HG03457 (cell line): Measurements from ENCODE around the gene FOXP4.
A peak's percentile ranks its signal among the peaks of the same experiment; 100 is the strongest.

Experiments used
- ATAC-seq: cut with Tn5 transposase; IDR thresholded peaks from one replicate; pipeline ENCODE4 v1.9.1; 2021; ENCODE audit warnings: moderate number of reproducible peaks; ENCODE audit not compliant: unreplicated experiment

Gene FOXP4

DNA sequence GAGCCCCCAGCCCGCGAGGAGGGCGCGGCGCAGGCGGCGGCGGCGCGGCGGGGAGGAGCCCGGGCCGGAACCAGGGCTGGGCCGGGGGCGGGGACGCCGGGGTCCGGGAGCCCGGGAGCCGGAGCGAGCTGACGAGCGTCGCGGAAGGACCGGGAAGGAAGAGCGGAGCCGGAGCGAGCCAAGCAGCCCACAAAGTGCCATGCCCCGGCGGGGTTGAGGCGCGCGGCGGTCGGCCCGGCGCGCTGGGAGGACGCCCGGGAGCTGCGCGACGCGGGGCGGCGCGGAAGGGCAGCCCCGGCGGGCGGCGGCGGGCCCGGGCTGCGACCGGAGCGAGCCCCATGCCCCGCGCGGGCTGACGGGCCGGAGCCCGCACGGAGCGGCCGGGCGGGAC lies 289 bp downstream of the FOXP4 start:
- peak; percentile 18 for ATAC-seq

DNA sequence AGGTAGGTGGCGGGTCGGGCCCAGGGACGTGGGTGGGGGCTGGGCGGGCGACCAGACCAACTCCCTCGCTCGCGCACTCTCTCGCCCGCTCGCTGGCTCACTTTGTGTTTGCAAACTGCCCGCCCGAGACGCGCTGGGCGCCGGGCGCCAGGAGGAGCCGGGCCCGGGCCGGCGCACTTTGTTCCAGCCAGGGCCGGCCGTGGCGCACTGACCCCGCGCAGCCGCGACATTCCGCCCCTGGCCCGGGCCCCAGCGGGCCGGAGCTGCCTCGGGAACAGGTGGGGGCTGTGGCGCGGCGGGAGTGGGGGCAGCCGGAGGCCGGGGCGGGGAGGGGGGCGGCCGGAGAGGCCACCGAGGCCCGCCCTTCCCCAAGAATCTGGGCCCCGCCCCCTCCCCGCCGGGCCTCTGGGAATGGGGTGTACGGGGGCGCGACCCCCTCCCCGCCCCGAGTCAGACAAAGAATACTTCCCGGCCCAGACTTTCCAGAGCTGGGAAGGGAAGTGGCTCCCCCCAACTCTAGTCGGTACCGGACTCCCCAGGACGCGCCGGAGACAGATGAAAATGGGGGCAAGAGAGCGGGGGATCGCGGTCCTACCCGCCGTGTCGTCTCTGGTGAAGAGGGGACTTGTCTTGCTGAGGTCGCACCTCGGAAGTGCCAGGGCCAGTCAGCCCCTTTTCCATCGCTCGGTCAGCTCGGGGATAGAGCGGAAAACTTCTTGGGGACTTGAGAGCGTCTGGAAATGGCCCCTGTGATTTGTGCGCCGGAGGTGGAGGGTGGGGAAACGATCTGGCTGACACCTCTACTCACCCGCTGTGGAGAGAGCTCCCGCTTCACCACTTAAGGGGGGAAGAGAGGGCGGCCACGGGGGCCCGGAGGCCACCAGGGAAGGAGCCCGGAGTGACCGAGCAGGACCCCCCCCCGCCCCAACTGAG lies 951 bp downstream of the FOXP4 start:
- ATAC-seq: peak; percentile 10

DNA sequence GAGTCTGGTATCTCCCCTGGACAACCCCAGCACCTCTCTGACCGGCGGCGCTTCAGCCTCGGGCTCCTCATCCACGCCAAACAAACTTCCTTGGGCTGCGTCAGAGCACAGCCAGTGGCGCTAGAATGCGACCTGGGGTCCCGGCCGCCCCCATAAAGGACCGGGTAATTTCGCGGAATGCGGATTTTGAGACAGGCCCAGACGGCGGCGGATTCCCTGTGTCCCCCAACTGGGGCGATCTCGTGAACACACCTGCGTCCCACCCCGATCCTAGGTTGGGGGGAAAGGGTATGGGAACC lies 1.6 kb downstream of the FOXP4 start:
- ATAC-seq: no peak

DNA sequence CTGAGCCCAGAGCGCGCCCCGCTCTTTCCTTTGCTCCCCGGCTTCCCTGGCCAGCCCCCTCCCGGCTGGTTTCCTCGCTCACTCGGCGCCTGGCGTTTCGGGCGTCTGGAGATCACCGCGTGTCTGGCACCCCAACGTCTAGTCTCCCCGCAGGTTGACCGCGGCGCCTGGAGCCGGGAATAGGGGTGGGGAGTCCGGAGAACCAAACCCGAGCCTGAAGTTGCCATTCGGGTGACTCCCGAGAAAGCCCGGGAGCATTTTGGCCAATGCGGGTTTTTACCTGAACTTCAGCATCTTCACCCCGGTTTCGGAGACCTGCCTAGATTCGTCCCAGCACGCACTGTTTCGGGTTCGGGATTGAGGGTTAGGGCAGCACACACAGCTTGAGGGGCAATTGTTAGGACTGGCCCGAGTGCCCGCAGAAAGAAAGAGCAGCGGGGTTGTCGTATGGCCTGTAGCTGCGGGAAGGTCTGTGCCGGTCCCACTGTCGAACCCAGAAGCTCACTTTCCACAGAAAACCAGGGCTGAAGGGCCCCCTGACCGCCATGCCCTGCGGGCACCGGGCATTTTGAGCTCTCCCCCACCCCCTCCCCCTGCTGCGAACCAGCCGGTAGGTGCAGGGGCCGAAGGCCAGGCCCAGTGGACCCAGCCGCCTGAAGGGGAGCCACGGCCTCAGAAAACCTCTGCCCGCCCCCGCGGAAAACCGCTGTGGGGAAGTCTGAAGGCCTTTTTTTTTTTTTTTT lies 2.1 kb downstream of the FOXP4 start:
- ATAC-seq: no peak

DNA sequence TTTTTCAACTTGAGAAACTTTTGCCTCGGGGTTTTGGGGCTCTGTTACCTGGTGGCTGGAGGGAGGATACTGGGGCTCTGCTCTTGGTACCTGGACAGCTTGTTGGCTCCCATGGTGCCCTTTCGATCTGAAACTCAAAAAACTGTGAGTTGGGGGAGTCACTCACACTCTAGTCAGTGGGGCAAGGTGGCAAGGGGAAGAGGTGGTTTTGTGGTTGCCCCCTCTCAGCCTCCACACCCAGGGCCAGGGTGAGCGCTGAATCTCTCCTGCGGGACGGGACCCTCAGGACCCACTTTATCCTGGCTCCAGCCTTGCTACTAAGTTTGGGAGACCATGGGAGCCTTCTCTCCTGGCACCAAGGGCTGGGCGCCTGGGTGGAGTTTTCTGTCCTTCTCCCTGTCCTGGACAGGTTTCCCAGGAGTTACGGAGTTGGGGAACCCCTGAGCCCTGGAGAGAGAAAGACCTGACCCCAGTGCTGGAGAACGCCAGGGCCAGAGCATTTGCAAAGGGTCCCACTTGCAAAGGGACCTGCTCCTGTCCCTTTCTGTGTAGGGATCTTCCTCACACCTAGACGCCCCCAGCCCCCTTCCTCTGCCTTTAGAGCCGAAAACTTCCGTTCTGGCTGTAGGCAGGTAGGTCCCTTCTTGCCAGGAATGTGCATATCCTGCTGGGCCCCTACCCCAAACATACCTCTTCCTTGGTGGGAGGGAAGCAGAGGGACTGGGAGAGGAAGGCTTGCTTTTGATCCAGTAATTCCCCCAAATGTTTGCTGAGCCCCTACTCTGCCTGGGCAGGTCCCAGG lies 2.9 kb downstream of the FOXP4 start:
- ATAC-seq: no peak

DNA sequence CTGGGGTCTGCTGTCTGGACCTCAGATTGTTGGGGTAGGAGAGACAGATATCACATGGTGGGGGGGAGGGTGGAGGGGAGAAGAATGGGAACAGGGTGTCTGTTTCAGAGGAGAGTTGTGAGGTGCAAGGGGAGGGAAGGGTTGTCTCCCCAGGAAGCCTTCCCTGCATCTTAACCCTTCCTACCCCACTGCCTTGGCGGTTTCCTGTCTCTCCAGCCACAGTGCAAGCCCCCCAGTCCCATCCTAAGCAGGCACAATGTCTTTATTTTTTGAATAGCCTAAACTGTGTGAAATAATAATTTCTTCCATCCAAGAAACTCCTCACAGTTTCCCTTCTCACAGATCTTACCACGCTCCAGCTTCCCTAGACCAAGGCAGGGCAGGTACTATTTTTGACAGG lies 3.5 kb downstream of the FOXP4 start:
- no peak for ATAC-seq

DNA sequence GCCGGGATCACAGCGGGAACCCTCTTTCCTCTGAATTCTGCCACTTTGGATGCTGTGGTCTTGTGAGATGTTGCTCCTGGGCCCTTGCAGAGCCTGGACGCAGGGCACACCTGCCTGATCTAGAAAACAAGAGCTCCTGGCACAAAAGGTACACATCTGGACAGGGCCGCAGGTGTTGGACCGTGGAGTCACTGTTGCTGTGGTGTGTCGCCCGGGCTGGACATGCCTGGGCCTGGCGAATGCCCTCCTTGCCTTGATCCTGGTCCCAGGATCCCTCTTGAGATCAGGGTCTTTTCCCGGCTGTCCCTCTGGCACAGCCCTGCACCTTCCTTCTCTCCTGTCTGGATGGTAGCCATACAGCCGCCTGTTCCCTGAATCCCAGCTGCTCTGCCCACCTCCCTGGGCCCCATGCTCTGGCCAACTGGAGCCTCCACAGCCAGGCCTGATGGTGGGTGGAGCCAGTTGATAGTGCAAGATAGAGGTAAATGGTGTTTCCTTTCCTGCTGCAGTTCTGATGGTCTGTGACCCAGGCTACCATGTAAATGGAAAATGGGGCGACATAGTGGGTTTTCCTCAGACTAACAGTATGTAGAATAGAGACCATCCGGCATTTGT lies 5.0 kb downstream of the FOXP4 start:
- ATAC-seq: no peak

DNA sequence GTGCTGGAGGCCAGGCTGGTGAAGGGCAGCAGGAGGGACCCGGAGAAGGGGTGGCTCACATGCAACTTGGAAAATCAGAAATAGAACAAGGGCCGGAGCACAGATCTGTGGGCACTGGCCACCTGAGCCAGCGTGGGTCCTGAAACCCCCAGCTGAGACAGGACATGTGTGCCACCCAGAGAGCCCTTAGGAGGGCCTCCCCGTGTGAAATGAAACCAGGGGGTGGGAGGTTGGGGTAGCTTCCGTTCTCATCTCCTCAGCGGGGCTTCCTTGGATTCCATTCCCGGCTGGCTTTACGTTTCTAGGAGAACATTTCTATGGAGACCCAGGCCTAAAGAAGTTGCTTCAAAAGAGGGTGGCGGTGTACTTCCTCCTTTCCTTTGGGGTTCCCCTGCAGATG lies 5.7 kb downstream of the FOXP4 start:
- no peak for ATAC-seq

DNA sequence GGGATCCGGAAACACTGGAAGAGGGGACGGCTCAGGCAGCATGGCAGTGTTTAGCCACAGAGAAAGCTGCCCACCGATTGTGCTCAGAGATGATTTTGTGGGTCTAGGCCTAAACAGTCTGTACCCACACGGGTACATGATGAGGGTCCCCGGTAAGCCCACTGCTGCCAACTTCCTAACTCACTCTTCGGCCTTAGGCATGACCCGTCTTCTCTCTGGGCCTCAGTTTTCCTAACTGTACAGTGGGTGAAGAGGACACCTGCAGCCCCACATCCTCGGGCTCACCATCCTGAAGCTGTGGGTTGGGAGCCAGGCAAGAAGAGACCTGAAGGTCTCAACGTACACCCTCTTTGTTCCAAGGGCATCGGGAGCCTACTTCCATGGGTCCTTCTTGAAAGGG lies 6.5 kb downstream of the FOXP4 start:
- ATAC-seq: no peak

DNA sequence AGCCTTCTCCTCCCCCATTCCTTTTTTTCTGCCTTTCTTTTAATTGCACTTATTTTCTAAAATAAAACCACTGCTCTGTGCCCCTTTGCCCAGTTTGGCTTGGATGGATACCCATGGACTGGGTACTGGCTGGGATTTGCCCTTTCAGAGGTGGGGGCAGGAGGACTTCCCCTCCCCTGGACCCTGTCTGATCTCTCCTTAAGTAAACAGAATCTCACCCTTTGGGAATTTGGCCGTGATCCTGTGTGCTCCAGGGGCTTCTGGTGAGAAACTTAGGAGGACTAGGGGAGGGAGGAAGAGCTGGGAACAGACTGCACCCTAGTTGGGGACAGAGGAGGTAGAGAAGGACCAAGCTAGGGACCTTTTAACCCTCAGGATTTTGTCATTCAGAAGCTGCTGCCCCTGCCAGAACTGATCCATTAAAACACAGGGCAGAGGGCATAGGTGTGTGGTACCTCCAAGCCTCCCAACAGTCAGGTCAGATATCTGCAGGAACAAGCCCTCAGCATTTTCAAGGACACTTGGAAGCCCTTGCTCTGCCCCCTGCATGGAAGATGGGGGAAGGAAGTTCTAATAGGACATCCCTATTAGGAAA lies 7.3 kb downstream of the FOXP4 start:
- no peak for ATAC-seq

DNA sequence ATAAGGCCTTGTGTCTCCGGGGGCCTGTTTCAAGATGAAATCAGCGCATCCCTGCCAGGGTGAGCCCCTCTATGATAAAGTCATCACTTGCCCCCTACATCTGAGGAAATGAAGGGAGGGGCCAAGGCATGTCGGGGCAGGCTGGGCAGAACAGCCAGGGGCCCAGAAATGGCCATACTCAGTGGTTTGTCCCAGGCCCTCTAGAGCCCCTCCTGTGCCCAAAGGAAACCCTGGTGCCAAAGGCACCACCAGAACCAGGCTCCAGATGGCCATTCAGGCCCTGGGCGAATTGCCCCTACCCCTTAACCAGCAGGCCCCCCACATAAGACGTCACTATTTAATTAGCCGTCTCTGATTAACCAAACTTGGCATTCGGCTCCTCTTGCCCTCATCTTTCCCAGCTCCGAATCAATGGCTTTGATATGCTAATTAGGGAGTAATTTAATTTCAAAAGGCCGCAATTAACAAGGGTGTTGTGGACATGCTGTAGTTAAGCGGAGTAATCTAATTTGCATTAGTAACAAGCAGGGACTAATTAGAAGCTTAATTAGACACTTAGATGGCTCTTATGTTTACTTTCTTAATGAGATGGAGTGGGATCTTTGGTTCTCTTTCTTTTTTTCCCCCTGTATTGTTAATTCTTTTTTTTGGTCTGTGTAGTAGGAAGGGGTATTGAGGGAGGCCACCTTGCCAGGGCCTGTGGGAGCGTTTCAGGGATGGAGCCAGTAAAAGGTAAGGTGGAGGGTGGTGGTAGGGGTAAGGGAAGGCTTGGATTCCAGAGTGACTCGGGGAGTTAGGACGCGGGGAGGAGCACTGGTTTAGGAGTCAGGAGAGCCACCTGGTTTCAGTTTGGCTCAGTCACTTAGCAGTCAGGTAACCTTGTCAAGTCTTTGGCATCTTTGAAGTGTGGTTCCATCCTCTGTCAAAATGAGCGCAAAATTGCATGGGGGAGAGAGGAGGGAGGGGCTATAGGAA lies 9.4 kb downstream of the FOXP4 start:
- ATAC-seq: no peak

DNA sequence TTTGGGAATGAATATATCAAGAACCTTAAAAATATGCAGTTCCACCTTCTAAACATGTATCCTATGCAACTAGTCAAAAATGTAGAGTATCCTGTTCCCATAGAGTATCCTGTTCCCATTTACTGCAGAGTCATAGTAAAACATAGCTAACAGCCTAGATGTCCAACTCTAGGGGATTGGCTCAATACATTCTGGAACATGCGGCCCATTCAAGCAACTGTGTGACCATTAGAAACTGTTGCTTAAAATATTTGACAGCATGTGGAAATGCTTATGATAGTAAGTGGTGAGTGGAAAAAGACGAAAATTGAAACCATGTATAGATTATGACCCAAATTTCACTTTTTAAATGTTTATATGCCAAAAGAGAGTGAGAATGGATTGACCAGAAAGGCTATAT lies 11.2 kb downstream of the FOXP4 start:
- no peak for ATAC-seq

DNA sequence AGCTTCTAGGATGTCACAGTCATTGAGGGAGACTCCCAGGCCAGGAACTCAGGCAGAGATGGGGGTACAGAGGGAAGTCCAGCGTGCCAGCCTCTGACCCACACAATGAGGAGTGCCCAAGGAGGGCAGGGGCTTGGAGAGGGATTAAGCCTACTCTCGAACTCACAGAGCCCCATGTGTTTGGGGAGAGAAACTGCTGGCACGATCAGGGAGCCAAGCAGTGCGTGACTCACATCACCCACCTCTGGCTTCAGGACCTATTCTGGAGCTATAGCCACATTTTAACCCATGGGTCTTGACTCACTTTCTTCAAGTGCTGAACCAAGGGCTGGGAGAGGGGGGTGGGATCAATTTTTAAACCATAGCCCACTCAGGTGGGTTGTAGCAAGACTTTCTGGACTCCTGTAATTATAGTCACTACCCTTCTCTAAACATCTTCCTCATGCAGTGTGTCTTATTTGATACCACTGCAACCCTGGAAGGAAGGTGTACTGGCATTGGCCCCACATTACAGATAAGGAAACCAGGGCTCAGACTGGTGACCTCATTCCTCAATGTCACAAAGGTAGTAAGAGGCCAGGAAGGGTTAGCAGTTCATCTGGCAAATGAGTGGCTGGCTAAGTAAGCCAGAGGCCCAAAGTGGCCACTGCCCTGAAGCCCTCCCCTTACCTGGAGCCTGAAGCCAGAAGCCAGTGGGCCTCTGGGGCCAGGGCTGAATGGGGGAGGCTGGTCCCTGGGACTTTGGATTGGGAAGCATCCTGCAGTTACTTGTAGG lies 12.0 kb downstream of the FOXP4 start:
- no peak for ATAC-seq

DNA sequence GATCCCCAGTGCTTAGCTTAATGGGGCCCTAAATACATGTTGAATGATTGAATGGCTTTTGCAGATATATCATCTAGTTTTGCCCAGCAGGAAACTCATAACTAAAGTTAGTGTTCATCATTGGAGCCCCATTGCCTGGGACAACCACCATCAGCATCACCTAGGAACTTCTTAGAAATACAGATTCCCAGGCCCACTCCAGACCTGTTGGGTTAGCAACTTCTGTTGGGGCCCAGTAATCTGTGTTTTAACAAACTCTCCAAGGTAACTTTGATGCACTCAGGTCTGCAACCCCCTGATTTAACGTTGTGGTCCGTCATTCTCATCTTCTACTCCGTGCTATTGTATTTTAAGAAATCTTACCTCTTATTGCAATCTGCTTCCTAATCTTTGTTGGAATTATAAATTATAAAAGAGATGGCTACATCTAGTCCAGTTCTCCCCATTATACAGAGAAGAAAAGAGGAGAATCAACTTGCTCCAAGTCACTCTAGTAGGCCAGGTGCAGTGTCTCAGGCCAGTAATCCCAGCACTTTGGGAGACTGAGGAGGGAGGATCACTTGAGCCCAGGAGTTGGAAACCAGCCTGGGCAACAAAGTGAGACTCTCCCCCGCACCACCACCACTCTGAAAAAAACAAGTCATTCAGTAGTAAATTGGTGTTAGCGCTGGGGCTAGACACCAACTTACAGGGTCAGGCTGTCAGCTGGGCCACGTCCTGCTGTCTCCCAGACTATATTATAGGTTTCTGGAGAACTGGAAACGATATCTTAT lies 13.7 kb downstream of the FOXP4 start:
- ATAC-seq: no peak

DNA sequence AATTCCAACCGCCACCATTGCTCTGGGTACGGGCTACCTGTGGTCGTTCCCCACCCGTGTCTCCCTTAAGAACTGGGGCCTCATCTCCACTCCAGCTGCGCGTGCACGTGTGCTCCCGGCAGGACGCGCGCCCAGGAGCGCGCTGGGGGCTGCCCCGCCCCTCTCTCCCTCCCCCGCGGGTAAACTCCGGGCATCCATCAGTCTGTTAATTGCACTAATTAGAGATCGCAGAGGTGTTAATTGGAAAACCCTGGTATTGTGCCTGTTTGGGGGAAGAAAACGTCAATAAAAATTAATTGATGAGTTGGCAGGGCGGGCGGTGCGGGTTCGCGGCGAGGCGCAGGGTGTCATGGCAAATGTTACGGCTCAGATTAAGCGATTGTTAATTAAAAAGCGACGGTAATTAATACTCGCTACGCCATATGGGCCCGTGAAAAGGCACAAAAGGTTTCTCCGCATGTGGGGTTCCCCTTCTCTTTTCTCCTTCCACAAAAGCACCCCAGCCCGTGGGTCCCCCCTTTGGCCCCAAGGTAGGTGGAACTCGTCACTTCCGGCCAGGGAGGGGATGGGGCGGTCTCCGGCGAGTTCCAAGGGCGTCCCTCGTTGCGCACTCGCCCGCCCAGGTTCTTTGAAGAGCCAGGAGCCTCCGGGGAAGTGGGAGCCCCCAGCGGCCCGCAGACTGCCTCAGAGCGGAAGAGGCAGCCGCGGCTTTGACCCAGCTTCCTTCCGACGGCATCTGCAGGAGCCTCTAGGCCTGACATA lies 14.4 kb downstream of the FOXP4 start:
- no peak for ATAC-seq

DNA sequence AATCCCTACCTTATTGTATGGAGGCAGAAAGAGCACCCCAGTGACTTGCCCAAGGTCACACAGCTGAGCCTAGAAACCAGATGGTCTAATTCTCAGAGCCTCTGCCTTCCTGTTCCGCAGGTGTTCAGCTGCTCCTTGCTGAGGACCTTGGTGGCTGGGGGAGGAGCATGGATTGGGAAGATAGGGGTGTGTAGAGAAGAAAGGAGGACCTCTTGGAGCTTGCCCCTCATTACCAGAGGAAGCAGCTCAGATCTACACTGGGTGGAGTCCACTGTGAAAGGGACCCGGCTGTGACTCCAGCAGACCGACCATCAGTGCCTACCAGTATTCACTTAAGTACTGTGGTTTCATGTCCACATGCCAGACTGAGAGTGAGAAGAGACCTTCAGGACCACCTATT lies 15.2 kb downstream of the FOXP4 start:
- no peak for ATAC-seq
